Breast epithelium (tissue), 3 donors: ENCODE data around the gene NETO2.

Experiments used
- CTCF ChIP-seq, 3 donors: fragments of 450-650 bp; IDR thresholded peaks; one replicate each; pipeline ENCODE4 v1.5.1; 2016 to 2017; ENCODE audit warnings: antibody characterized with exemption in 3 of 3, mild to moderate bottlenecking in 3 of 3, moderate library complexity in 3 of 3
- POLR2A ChIP-seq: fragments of 450-650 bp; IDR thresholded peaks from one replicate; pipeline ENCODE4 v1.6.1; 2016; ENCODE audit warnings: antibody characterized with exemption, mild to moderate bottlenecking, moderate library complexity

DNA sequence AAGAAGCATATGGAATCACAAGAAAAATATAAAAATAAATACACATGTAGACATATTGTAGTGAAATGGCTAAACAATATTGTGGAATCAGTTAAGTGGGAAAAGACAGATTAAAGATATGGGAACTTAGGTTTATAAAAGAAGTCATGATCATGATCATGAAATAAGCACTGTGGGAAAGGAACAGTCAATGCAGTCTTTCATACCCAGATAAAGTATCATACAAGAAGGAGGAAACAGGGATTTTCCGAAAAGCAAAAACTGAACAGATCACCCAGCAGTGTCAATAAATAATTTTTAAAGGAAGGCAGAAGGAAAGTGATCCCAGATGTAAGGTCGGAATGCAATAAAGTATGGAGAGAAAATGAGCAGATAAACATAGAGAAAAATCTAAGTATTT, 71.6 kb downstream of the NETO2 start:
- TF ChIP-seq POLR2A (no peak), CTCF (IDR thresholded peaks at IDR 0.05) (no peak)
